Measurements from ENCODE around the gene PLPP1. TPM values are rescaled to one million over a fixed set of nuclear protein-coding genes. Genes with fewer than 3 reads are reported as not detected.

Gene PLPP1
- total and polyA plus RNA-seq, 2 experiments from 2014 or later: 39.1 to 97.1 TPM

GRCh38 chr5:55583578-55583977, 48.8 kb upstream of the PLPP1 start (continued):
- TF ChIP-seq REST (IDR thresholded peaks at IDR 0.05; ENCODE audit: unreplicated experiment) (no peak), NANOG (IDR thresholded peaks at IDR 0.05; ENCODE audit: borderline replicate concordance) (no peak), STAT1 (IDR thresholded peaks at IDR 0.05; ENCODE audit: unreplicated experiment) (no peak), CTCF (conservative IDR thresholded peaks at IDR 0.05; ENCODE audit: low read depth in 2 of 2) (no peak)

GRCh38 chr5:55582256-55582655, 47.5 kb upstream of the PLPP1 start:
- no peak for DNase-seq (ENCODE audit: low spot score)
- H3K36me3 ChIP-seq (ENCODE audit: insufficient read depth): no peaks in the 10 kb centered on the region
- no peak for ATAC-seq
- Mint-ChIP-seq H3K4me1 (peaks cover 17% of the 10 kb centered on the region), H3K27ac (peak overlapping the region; percentile 17), H3K9me3 (no peaks in the 10 kb centered on the region; the same call in 2 of the 3 replicates), H3K27me3 (ENCODE audit: insufficient read depth, low read depth, poor library complexity) (peaks cover 6% of the 10 kb centered on the region), H3K4me3 (no peak overlapping the region), H3K36me3 (ENCODE audit: low read depth) (no peaks in the 10 kb centered on the region)
- no peaks in the 10 kb centered on the region for H4K20me1 ChIP-seq (replicated peaks; ENCODE audit: insufficient read depth)
- peaks cover 20% of the 10 kb centered on the region for H3K4me1 ChIP-seq (ENCODE audit: insufficient read depth)
- H3F3A ChIP-seq (replicated peaks; ENCODE audit: low read depth): 0 out of 2 replicates have a peak, but pooled peaks cover 2% of the 10 kb centered on the region
- H2AFZ ChIP-seq: no peak overlapping the region
- no peak overlapping the region for H3K4me3 ChIP-seq
- H3K9me2 ChIP-seq (ENCODE audit: insufficient read depth): no peaks in the 10 kb centered on the region
- H3K79me2 ChIP-seq (replicated peaks; ENCODE audit: insufficient read depth): no peaks in the 10 kb centered on the region
- H3K27ac ChIP-seq (ENCODE audit: low read depth): no peak overlapping the region
- H3K4me2 ChIP-seq: no peak overlapping the region
- no peaks in the 10 kb centered on the region for H3K27me3 ChIP-seq (ENCODE audit: insufficient read depth)
- TF ChIP-seq EZH2phosphoT487 (IDR thresholded peaks at IDR 0.05; ENCODE audit: unreplicated experiment) (no peak), JUNB (IDR thresholded peaks at IDR 0.05; ENCODE audit: unreplicated experiment) (no peak), ZNF114 (CRISPR knock-in tag; IDR thresholded peaks at IDR 0.05) (no peak), STAT1 (IDR thresholded peaks at IDR 0.05; ENCODE audit: unreplicated experiment) (no peak), ZNF331 (CRISPR knock-in tag; IDR thresholded peaks at IDR 0.05; ENCODE audit: low read depth) (no peak), EZH2 (IDR thresholded peaks at IDR 0.05; ENCODE audit: low read depth, unreplicated experiment) (no peak), CTCF (conservative IDR thresholded peaks at IDR 0.05; ENCODE audit: low read depth in 2 of 2) (no peak), REST (IDR thresholded peaks at IDR 0.05; ENCODE audit: unreplicated experiment) (no peak)
